Skin epidermis (tissue), 12 donors: ENCODE data around the gene ALDH1L2.
"Not testable (repeated sequence)": the region's sequence is repeated elsewhere in the genome, so short reads cannot be mapped to it uniquely, and the experiment has no call there.

Experiments used
- H3K27ac ChIP-seq, 21 experiments: fragments of 200-600 bp; sonication (generic) in 11 of 21; one replicate each; pipeline ENCODE4 v1.5.0; 2020; ENCODE audit warnings: mild to moderate bottlenecking in 3 of 21, inconsistent platforms in 2 of 21, moderate library complexity in 2 of 21
- H3K4me3 ChIP-seq, 7 experiments: fragments of 200-600 bp; sonication (generic) in 2 of 7; one replicate each; pipeline ENCODE4 v1.5.0; 2020; ENCODE audit warnings: inconsistent platforms in 2 of 7, mild to moderate bottlenecking in 2 of 7, moderate library complexity in 1 of 7

The ALDH1L2 gene

GRCh38 chr12:104994336-104994735 is 89.9 kb downstream of the ALDH1L2 start:
- no peak overlapping the region for H3K4me3 ChIP-seq
- H3K27ac ChIP-seq: no peak overlapping the region

GRCh38 chr12:104991565-104992128 is 92.6 kb downstream of the ALDH1L2 start:
- Histone ChIP-seq H3K27ac (no peak overlapping the region), H3K4me3 (no peak overlapping the region)

- Histone ChIP-seq H3K27ac (no peak overlapping the region), H3K4me3 (no peak overlapping the region)
Measured at GRCh38 chr12:104990950-104991349, 93.3 kb downstream of the ALDH1L2 start.

GRCh38 chr12:104986022-104986941 is 98.0 kb downstream of the ALDH1L2 start, which contains the start of gene NOPCHAP1:
NOPCHAP1 (plus strand) TSS chr12:104986316; CDS start chr12:104986353, 37 bp downstream.
- Histone ChIP-seq H3K4me3 (peak within 1 kb of the TSS; percentile 66 to 99 (median 84)), H3K27ac (peak within 1 kb of the TSS in 20 of 21 experiments; percentile 54 to 93 (median 84))

- Histone ChIP-seq H3K4me3 (peak overlapping the region in 2 of 7 experiments; percentile 79 to 80), H3K27ac (no peak overlapping the region)
Measured at GRCh38 chr12:104985206-104985605, 99.1 kb downstream of the ALDH1L2 start.

GRCh38 chr12:104977688-104978087 is 106.6 kb downstream of the ALDH1L2 start:
- not testable (repeated sequence) for H3K4me3 ChIP-seq, H3K27ac ChIP-seq

- Histone ChIP-seq H3K27ac (no peak overlapping the region), H3K4me3 (no peak overlapping the region)
Measured at GRCh38 chr12:104976703-104977102, 107.6 kb downstream of the ALDH1L2 start.

GRCh38 chr12:104975587-104976343 is 108.5 kb downstream of the ALDH1L2 start:
- Histone ChIP-seq H3K4me3 (no peak overlapping the region), H3K27ac (no peak overlapping the region)

- peak overlapping the region in 2 of 21 experiments; percentile 47 to 63 for H3K27ac ChIP-seq
Measured at GRCh38 chr12:104974626-104975290, 109.5 kb downstream of the ALDH1L2 start.

GRCh38 chr12:104973250-104973649 is 111.0 kb downstream of the ALDH1L2 start:
- no peak overlapping the region for H3K4me3 ChIP-seq
- H3K27ac ChIP-seq: no peak overlapping the region

More at GRCh38 chr12:104974626-104975290, 109.5 kb downstream of the ALDH1L2 start:
- no peak overlapping the region for H3K4me3 ChIP-seq

- no peak overlapping the region for H3K27ac ChIP-seq
- no peak overlapping the region for H3K4me3 ChIP-seq
Measured at GRCh38 chr12:104971306-104971705, 113.0 kb downstream of the ALDH1L2 start.
